HUES48 (cell line): ENCODE data around the gene PNPLA3.

Source experiments
- H3K27ac ChIP-seq: one replicate; pipeline ENCODE4 v1.7.0; 2013; ENCODE audit warnings: low read depth, low read length, inconsistent platforms
- H3K27me3 ChIP-seq: 2 replicates; pipeline ENCODE4 v1.6.1; 2013; ENCODE audit warnings: mild to moderate bottlenecking, low read length; ENCODE audit not compliant: control insufficient read depth, insufficient read depth
- H3K36me3 ChIP-seq: 2 replicates; pipeline ENCODE4 v1.6.1; 2013; ENCODE audit warnings: low read length; ENCODE audit not compliant: control insufficient read depth, insufficient read depth
- H3K4me1 ChIP-seq: 2 replicates; pipeline ENCODE4 v1.6.1; 2013; ENCODE audit warnings: mild to moderate bottlenecking, low read length; ENCODE audit not compliant: control insufficient read depth, insufficient read depth
- H3K4me3 ChIP-seq: 2 replicates; pipeline ENCODE4 v1.5.1; 2013; ENCODE audit warnings: mild to moderate bottlenecking, low read depth, low read length
- H3K9ac ChIP-seq: 2 replicates; pipeline ENCODE4 v1.6.1; 2013; ENCODE audit warnings: mild to moderate bottlenecking, low read depth, low read length, moderate library complexity
- H3K9me3 ChIP-seq: 2 replicates; pipeline ENCODE4 v1.6.1; 2013; ENCODE audit warnings: low read length; ENCODE audit not compliant: control insufficient read depth, insufficient read depth

Gene PNPLA3

DNA sequence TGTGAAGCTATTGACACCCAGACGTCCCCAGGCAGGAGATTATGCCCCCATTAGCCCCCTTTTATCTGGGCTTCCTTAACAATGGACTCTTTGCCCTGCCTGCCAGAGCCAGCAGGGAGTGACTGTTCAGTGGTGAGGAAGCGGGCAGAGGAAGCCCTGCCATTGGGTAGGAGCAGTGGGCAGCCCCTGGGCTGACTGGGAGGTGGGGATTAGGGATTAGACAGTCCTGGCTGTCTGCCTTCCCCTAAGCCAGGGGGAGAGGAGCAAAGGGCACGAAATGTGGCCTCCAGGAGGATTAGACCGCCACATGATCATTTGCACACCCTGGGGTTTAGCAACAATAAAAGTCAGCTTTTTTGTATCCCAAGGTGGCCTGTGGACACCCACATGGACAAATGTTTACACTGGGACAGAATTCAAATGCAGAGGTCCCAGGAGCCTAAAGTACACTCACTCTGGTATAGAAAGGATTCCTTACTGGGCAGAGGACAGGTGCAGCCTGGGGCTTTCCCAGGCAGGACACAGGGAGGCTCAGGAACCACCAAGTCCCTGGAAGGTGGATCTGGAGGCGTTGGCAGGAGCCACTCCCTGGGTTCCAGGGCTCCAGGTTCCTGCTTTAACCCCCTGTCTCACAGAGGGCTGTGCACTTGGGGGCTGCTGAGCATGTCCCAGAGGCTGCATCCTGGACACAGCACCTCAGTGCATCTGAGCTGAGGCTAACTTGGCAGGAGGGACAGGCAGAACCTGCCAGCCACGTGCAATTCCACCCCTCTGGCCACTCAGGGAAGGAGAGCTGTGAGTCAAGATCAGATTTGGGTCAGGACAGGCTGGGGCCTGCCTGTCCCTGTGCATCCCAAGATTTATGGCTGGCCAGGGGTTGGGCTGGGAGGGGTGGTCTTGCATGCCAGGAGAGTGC, 2.1 kb downstream of the PNPLA3 start:
- H3K27me3 ChIP-seq: no peaks in the 10 kb centered on the region
- H3K9me3 ChIP-seq: no peaks in the 10 kb centered on the region
- H3K9ac ChIP-seq: no peak overlapping the region
- peak overlapping the region; percentile 84 for H3K4me3 ChIP-seq
- 0 out of 2 replicates have a peak, but pooled peaks cover 10% of the 10 kb centered on the region for H3K4me1 ChIP-seq
- H3K27ac ChIP-seq: peak overlapping the region; percentile 67
- peaks cover 36% of the 10 kb centered on the region for H3K36me3 ChIP-seq

DNA sequence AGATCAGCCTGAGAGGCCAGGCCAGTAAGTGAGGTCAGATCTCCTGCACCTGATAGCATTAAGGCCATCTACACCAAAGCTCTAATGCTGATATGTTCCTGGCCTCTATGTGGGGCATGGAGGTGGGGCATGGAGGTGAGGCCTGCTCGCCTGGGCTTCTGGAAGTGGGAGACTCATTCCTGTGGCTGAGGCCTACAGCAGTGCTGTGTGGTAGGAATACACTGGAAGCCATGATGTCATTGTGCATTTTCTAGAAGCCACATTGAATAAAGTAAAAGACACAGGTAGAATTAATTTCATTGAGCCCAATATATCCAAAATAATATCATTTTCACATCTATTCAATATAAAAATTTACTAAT, 2.7 kb downstream of the PNPLA3 start:
- no peak overlapping the region for H3K27ac ChIP-seq
- no peaks in the 10 kb centered on the region for H3K27me3 ChIP-seq
- peaks cover 41% of the 10 kb centered on the region for H3K36me3 ChIP-seq
- no peak overlapping the region for H3K9ac ChIP-seq
- H3K4me1 ChIP-seq: 0 out of 2 replicates have a peak, but pooled peaks cover 10% of the 10 kb centered on the region
- H3K4me3 ChIP-seq: no peak overlapping the region
- no peaks in the 10 kb centered on the region for H3K9me3 ChIP-seq

DNA sequence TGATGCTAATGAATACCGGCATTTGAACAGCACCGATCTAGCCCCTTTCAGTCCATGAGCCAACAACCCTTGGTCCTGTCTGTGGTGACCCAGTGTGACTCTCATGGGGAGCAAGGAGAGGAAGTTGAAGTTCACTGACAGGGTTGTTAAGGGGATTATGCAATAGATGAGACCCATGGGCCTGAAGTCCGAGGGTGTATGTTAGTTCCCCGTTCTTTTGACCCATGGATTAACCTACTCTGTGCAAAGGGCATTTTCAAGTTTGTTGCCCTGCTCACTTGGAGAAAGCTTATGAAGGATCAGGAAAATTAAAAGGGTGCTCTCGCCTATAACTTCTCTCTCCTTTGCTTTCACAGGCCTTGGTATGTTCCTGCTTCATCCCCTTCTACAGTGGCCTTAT, 4.9 kb downstream of the PNPLA3 start:
- Histone ChIP-seq H3K27me3 (no peaks in the 10 kb centered on the region), H3K36me3 (peaks cover 62% of the 10 kb centered on the region), H3K4me3 (no peak overlapping the region), H3K4me1 (0 out of 2 replicates have a peak, but pooled peaks cover 6% of the 10 kb centered on the region), H3K9ac (no peak overlapping the region), H3K27ac (no peak overlapping the region), H3K9me3 (no peaks in the 10 kb centered on the region)

DNA sequence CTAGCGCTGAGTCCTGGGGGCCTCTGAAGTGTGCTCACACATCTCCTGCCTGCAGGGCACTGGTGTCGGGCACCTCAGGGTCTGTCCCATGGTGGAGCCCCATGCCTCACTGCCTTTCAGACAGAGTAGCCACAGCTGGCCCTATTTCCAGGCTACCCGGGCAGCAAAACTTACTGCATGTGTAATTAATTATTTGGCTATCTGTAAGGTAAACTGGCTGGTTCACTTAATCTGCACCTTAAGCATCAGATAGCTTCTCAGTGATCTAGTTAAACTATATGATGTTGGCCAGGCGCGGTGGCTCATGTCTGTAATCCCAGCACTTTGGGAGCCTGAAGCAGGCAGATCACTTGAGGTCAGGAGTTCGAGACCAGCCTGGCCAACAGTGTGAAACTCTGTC, 5.3 kb downstream of the PNPLA3 start:
- peaks cover 66% of the 10 kb centered on the region for H3K36me3 ChIP-seq
- no peak overlapping the region for H3K4me3 ChIP-seq

DNA sequence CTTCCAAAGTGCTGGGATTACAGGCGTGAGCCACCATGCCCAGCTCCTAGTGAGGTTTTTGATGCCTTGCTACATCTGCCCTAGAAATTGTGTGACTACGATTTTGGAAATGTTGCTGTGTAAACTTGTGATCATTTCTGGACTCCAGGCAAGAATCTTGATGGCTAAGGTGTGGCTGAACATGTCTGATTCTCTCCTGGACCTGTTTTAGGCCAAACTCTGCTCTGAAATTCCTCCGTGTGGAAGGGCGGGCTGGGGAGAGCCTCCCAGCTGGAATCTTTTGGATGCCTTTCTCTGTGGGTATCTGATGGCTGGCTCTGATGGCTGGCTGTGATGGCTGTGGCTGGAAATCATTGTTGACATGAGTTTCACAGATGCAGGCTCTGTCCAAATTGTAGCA, 8.2 kb downstream of the PNPLA3 start:
- H3K9ac ChIP-seq: no peak overlapping the region
- no peaks in the 10 kb centered on the region for H3K4me1 ChIP-seq
- H3K36me3 ChIP-seq: peaks cover 89% of the 10 kb centered on the region
- H3K4me3 ChIP-seq: no peak overlapping the region
- no peak overlapping the region for H3K27ac ChIP-seq
- no peaks in the 10 kb centered on the region for H3K27me3 ChIP-seq
- H3K9me3 ChIP-seq: no peaks in the 10 kb centered on the region

More for the DNA sequence above, 5.3 kb downstream of the PNPLA3 start:
- H3K4me1 ChIP-seq: 0 out of 2 replicates have a peak, but pooled peaks cover 6% of the 10 kb centered on the region
- no peaks in the 10 kb centered on the region for H3K9me3 ChIP-seq
- H3K27ac ChIP-seq: no peak overlapping the region
- H3K27me3 ChIP-seq: no peaks in the 10 kb centered on the region
- no peak overlapping the region for H3K9ac ChIP-seq

DNA sequence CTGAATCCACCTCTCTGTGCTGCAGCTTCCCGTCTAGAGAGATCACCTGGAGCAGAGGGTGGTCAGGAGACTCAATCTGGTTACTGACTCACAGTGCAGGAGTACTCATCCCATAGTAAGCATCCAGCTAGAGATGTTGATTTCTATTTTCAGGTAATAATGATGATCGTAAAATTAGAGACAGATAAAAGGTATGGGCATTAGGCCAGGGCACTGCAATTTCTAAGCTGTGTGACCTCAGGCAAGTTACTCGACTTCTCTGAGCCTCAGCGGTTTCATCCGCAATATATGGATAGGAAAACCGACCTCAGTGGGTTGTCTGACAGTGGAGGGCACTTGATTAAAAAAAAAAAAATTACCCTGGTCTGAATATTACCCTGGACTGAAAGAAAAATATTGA, 17.8 kb downstream of the PNPLA3 start:
- Histone ChIP-seq H3K4me1 (no peaks in the 10 kb centered on the region), H3K36me3 (peaks cover 84% of the 10 kb centered on the region)

DNA sequence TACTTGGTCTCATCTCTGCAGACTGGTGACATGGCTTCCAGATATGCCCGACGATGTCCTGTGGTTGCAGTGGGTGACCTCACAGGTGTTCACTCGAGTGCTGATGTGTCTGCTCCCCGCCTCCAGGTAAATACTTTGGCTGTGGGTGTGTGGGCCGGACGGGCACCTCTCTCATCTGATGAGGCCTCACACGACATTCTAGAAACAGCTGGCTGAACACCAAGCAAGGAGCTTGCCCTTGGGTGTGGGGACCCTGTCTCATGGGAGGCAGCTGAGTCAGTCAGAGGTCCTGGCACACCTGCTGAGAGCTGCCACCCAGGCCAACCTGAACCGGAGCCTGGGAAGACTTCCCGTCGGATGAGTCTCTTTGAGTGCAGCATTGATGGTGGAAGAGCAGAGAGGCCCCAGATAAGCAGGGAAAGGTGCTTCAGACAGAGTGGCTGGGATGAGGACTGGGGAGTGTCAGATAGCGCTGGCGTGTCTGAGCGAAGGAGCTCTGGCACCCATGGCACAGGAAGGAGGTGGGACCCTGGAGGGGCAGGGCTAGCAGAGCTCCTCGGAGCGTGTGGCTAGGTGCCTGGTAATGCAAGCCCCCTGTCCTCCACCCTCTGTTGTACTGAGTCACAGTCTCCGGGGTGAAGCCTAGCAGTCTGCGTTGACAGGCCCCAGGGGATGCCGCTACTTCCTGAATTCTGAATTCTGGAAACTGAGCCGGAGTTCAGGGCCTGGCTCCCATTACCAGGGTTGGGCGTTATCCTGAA, 21.2 kb downstream of the PNPLA3 start:
- Histone ChIP-seq H3K36me3 (peaks cover 60% of the 10 kb centered on the region), H3K4me3 (no peak overlapping the region), H3K4me1 (no peaks in the 10 kb centered on the region), H3K27ac (no peak overlapping the region), H3K9me3 (no peaks in the 10 kb centered on the region), H3K9ac (no peak overlapping the region), H3K27me3 (no peaks in the 10 kb centered on the region)

More for the DNA sequence above, 17.8 kb downstream of the PNPLA3 start:
- H3K9ac ChIP-seq: no peak overlapping the region
- H3K9me3 ChIP-seq: no peaks in the 10 kb centered on the region
- H3K27me3 ChIP-seq: no peaks in the 10 kb centered on the region
- no peak overlapping the region for H3K4me3 ChIP-seq
- H3K27ac ChIP-seq: no peak overlapping the region

DNA sequence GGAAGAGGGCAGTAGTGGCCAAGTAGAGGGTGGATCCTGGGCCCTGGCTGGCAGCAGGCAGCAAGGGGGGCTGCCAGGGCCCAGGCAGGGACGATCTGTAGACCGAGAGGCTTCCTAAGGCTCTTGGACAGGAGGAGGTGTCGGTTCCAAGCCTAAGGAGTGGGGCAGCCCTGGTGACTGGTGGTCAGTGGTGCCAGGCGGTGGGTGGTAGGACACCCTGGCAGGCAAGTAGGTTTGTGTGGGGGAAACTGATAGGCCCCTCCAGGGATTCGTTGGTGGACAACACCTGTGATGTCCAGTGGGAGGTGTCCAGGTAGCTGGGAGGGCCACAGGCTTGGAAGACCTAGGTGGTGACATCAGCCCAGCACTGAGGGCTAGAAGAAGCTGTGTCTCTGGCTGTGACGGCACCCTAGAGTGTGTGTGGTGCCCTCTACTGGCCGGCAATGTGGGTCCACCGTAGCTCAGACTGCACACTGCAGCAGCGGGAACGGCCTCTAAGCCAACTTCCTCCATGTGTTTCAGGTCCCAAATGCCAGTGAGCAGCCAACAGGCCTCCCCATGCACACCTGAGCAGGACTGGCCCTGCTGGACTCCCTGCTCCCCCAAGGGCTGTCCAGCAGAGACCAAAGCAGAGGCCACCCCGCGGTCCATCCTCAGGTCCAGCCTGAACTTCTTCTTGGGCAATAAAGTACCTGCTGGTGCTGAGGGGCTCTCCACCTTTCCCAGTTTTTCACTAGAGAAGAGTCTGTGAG, 22.2 kb downstream of the PNPLA3 start:
- no peak overlapping the region for H3K4me3 ChIP-seq
- no peak overlapping the region for H3K9ac ChIP-seq
- peak overlapping the region; percentile 32 for H3K27ac ChIP-seq
- no peaks in the 10 kb centered on the region for H3K4me1 ChIP-seq
- H3K9me3 ChIP-seq: no peaks in the 10 kb centered on the region
- H3K27me3 ChIP-seq: no peaks in the 10 kb centered on the region
- H3K36me3 ChIP-seq: peaks cover 52% of the 10 kb centered on the region

DNA sequence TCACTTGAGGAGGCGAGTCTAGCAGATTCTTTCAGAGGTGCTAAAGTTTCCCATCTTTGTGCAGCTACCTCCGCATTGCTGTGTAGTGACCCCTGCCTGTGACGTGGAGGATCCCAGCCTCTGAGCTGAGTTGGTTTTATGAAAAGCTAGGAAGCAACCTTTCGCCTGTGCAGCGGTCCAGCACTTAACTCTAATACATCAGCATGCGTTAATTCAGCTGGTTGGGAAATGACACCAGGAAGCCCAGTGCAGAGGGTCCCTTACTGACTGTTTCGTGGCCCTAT, 22.7 kb downstream of the PNPLA3 start:
- Histone ChIP-seq H3K27ac (no peak overlapping the region), H3K9me3 (no peaks in the 10 kb centered on the region), H3K4me3 (no peak overlapping the region), H3K36me3 (peaks cover 47% of the 10 kb centered on the region), H3K4me1 (no peaks in the 10 kb centered on the region), H3K27me3 (no peaks in the 10 kb centered on the region), H3K9ac (no peak overlapping the region)

DNA sequence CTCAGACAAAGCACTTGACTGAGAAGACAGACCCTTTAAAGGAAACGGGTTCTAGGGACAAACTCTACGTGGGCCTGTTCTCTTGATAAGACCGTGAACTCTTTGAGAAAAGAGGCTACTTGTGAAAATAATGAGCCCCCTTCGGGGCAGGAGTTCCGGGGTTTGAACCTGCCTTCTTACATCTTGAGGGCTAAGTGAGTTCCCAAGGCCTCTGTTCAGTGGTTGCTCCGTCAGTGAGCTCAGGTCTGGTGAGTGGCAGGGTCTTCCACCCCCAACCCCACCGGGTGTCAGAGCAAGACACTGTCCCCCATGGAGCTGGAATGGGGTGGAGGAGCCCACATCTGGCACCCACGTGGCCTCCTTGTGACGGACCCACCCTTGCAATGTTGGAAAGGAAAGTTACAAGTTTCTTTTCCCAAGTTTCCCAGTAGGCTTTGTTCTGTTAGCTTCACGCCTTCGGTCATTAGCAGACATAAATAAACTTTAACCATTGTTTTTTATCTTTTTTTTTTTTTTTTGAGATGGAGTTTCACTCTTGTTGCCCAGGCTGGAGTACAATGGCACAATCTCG, 25.3 kb downstream of the PNPLA3 start:
- H3K9ac ChIP-seq: no peak overlapping the region
- no peaks in the 10 kb centered on the region for H3K9me3 ChIP-seq
- H3K27ac ChIP-seq: no peak overlapping the region
- no peak overlapping the region for H3K4me3 ChIP-seq
- H3K36me3 ChIP-seq: peaks cover 27% of the 10 kb centered on the region
- H3K4me1 ChIP-seq: no peaks in the 10 kb centered on the region; the same call in 1 of the 2 replicates
- H3K27me3 ChIP-seq: no peaks in the 10 kb centered on the region
